Measurements from ENCODE around the gene AFF1.
"Not testable (repeated sequence)": the region's sequence is repeated elsewhere in the genome, so short reads cannot be mapped to it uniquely, and the experiment has no call there.

Gene AFF1

DNA sequence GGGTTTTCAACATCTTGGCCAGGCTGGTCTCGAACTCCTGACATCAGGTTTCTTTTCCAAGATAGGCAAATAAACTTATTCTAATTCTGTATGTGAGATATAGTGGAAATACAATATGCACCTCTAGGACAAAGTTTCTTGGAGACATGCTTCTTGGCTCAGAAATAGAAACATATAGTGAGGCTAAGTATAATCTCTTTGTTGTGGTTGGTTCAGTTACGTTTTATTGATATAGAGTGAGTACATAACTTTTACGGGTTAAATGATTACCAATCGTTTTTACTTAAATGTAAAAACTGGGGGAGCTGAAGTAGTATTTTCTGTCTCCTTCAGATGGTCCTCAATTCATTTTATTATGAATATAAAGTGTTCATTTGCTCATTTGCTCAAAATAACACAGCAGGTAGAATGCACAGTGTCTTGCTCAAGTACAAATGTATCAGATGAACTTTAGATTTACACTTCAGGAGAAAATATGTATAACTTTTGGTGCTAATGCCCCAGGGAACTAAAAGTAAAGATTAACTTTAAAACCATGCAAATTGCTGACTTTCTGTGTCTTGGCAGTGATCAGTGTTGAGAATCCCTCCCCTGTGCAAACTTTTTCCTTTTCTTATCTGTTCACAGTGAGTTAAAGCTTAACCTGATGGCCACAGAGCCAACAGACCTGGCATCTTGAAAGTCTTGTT, 77.6 kb downstream of the AFF1 start:
- H3K4me3 ChIP-seq (ENCODE audit: low read depth, low read length), result no peak overlapping the region
- DNase-seq (ENCODE audit: low read depth), result no peak
- no peak for TF ChIP-seq CTCF (IDR thresholded peaks at IDR 0.05; ENCODE audit: insufficient read depth, low read depth, low read length, missing control alignments)

- not testable (repeated sequence) for DNase-seq (ENCODE audit: low read depth); H3K4me3 ChIP-seq (ENCODE audit: low read depth, low read length)
Measured at GRCh38 chr4:87012954-87013308, 78.1 kb downstream of the AFF1 start.

DNA sequence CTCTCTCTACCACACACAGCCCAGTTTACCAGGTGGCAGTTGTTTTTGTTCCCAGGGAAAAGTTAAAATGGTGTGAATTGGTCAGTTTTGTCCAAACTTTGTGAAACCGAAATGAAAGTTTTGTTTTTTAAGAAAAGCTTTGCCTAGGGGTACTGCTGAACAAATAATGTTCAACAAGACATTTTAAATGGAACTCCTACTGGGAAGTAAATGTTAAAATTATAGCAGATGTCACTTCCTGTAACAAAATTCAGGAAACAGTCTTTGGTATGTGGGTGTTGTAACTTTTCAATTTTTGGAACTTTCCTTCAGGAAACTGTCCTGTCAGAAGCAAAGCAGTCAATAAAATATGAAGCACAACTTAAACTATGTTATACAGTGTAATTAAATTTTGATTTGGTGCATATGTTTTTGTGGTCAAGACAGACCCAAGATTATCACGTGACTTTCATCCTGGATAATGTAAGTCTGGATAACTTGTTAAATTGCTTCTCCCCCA, 79.5 kb downstream of the AFF1 start:
- no peak overlapping the region for H3K4me3 ChIP-seq (ENCODE audit: low read depth, low read length)

GRCh38 chr4:87015416-87015815, 80.6 kb downstream of the AFF1 start:
- H3K4me3 ChIP-seq (ENCODE audit: low read depth, low read length), result no peak overlapping the region
- no peak for TF ChIP-seq CTCF (IDR thresholded peaks at IDR 0.05; ENCODE audit: insufficient read depth, low read depth, low read length, missing control alignments)
- DNase-seq (ENCODE audit: low read depth), result no peak

More for the DNA sequence above, 79.5 kb downstream of the AFF1 start:
- TF ChIP-seq CTCF (IDR thresholded peaks at IDR 0.05; ENCODE audit: insufficient read depth, low read depth, low read length, missing control alignments), result no peak
- no peak for DNase-seq (ENCODE audit: low read depth)

- no peak overlapping the region for H3K4me3 ChIP-seq (ENCODE audit: low read depth, low read length)
- DNase-seq (ENCODE audit: low read depth), result no peak
- TF ChIP-seq CTCF (IDR thresholded peaks at IDR 0.05; ENCODE audit: insufficient read depth, low read depth, low read length, missing control alignments), result no peak
Measured at GRCh38 chr4:87017580-87018342, 83.0 kb downstream of the AFF1 start.

GRCh38 chr4:87018753-87019152, 83.9 kb downstream of the AFF1 start:
- no peak overlapping the region for H3K4me3 ChIP-seq (ENCODE audit: low read depth, low read length)
- TF ChIP-seq CTCF (IDR thresholded peaks at IDR 0.05; ENCODE audit: insufficient read depth, low read depth, low read length, missing control alignments), result no peak
- no peak for DNase-seq (ENCODE audit: low read depth)

DNA sequence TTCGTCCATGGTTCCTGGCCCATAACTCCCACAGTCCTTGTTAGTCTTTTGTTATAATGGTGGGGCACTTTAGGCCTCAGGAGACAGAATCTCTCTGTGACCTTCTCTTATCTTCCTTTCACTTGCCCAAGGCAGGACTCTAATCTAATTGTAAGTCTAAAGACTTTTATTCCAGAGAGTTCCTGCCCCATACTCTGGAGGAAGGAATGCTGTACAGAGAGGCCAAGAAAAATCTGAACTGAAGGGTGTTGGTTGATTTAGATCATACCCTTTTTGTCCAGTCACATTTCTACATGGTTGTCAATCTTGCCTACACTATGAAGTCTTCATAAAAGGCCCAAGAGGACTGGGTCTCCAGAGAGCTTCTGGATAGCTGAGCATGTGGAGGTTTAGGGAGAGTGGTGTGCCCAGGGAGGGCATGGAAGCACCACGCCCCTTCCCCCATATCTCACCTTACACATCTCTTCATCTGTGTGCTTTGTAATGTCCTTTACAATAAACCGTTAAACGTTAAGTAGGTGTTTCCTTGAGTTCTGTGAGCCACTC, 84.5 kb downstream of the AFF1 start:
- no peak for TF ChIP-seq CTCF (IDR thresholded peaks at IDR 0.05; ENCODE audit: insufficient read depth, low read depth, low read length, missing control alignments)
- no peak for DNase-seq (ENCODE audit: low read depth)
- H3K4me3 ChIP-seq (ENCODE audit: low read depth, low read length), result no peak overlapping the region

Measured in GM12865 (cell line).